ENCODE results near the gene STX8.
A peak's percentile ranks its signal among the peaks of the same experiment; 100 is the strongest.
"Not testable (repeated sequence)": the region's sequence is repeated elsewhere in the genome, so short reads cannot be mapped to it uniquely, and the experiment has no call there.

STX8 gene

DNA sequence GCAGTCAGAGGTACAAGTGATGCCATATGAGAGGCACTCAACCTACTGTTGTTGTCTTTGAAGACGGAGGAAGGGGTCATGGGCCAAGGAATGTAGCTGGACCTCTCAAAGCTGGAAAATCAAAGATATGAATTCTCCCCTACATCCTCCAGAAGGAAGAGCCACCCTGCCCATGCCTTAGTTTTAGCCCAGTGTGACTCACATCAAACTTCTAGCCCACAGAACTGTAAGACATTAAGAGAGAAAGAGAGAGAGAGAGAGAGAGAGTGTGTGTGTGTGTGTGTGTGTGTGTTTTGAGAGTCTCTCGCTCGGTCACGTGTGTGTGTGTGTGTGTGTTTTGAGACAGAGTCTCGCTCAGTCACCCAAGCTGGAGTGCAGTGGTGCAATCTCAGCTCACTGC, 87.1 kb downstream of the STX8 start:
- no peak for DNase-seq

DNA sequence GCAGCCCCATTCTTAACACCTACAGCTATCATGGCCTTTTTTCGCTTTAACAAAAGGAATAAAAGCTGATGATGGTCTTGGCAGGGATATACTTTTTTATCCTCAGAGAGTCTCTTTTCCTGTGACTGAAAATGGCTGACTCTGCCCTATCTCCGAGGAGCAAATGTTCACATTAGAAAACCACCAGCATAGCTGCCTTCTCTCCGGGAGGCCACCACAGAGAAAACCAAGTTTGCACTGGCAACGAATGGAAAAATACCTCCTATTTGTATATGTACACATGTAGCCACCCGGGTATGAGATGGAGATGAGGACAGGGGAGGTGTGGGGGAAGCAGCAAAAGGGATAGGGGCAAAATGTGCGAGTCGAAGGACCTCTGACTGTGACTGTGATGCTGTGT, 88.2 kb downstream of the STX8 start:
- no peak for DNase-seq

DNA sequence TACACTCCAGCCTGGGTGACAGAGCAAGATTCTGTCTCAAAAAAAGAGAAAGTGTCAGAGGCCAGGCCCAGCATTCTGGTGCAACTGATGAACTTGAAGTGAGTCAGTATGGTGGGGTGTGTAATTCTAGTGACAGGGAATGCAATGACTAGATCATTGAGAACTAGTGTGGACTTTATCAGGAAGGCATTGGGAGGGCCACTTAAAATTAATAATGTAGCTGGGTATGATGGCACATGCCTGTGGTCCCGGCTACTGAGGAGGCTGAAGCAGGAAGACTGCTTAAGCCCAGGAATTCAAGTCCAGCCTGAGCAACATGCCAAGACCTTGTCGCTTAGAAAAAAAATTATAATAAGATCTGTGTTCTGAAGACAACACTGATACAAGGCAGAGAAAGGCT, 90.8 kb downstream of the STX8 start:
- no peak for DNase-seq

DNA sequence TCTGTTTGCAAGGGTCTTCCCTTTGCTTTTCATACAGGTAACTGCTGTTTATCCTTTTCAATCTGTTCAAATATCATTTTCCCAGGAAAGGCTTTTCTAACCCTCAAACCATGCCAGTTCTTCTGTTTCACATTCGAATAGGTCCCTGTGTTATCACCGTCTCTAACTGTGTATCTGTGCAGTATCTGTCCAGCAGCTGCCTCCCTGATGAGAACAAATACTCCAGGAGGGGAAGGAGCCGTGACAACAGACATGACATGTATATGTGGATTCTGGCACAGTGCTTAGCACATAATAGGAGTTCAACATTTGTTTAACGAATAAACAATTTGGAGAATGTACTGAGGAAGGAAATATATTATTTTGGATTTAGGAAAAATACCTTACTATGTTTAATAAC, 95.7 kb downstream of the STX8 start:
- no peak for DNase-seq

DNA sequence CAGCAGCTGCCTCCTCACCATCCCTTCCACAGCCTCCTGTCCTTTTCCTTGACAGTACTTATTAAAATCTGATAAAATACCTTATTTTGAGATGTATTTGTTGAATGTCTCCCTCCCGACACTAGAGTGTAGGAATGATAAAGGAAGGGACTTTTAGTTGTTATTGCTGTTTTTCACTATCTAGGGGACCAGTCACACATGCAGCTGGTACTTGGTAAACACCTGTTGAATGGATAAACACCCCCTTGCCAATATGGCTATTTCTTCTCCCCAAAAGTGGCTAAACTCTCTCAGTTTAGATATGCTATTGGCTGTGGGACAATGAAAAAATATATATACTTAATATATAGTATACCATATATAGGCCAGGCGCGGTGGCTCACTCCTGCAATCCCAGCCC, 96.7 kb downstream of the STX8 start:
- DNase-seq = no peak

DNA sequence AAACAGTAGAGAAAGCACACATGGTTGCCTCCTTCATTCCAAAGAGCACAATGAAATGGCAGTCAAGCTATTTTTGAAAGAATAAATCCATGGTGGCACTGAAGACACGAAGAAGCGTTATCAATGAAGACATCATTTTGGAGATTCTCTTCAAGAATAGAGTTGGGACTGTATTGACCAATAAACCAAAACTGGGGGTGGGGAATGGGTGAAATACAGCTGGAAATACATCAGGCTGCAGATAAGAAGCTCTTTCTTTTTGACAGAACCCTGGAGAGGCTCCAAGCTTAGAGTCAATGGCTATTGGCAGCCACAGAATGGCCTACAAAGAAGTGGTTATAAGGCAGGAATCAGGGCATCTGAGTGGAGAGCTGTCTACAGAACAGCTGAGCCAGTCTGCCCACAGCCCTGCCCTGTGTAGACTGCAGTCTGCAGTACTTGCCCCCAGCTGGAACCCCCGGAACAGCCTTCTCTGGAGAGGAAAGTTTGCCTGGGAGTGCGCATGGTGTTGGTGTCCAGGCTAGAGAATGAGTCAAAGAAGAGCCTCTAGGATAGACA, 100.4 kb downstream of the STX8 start:
- DNase-seq = no peak

DNA sequence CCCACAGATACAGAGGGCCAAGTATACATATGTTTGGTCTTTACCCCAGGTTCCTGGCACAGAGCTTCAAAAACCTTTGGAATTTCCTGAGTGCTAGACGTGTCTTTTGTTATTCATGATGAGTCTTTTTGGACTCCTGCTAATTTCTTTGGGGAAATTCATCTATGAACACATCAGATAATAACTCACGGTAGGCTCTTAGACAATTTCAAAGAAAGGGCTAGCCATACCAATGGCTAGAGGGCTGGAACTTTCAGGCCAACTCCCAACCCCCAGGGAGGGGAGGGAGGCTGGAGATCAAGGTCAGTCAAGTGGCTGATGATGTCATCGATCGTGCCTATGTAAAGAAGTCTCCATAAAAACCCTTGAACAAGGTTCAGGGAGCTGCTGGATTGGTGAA, 101.9 kb downstream of the STX8 start:
- DNase-seq = no peak

DNA sequence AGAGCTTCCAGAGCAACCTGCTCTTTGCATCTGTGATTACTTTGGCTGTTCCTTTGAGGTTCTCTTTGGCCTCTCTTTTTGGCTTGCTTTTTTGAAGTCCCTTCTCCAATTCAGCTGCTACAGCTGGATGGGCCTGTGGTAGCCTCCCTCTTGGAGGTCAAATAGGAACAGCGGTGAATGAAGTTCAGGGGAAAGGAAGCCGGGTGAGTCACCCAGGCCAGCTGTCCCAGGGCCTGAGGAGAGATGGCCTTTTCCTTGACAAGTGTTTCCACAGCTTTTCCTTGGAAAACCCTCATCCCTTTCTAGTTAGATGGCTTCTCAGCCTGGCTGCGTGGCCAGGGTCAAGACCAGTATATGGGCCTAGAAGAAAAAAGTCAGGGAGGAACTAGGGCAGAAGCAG, 103.1 kb downstream of the STX8 start:
- no peak for DNase-seq

DNA sequence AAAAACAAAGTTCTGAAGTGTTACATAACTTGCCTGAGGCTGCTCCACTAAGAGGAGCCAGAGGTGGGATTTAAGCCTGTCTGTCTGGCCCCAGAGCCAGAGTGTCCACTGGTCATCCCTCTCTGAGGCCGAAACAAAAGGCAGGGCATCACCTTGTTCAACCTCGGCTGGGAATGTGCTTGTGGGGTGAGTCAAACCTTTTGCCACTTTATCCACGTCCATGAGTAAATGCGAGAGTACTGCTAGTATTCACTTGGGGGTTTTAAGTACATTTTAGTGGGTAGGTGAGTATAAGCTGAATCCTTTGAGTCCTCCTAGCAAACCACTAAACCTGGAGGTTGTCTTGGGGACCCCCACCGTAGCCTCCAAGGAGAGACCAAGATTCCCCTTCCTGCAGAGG, 103.5 kb downstream of the STX8 start:
- no peak for DNase-seq

DNA sequence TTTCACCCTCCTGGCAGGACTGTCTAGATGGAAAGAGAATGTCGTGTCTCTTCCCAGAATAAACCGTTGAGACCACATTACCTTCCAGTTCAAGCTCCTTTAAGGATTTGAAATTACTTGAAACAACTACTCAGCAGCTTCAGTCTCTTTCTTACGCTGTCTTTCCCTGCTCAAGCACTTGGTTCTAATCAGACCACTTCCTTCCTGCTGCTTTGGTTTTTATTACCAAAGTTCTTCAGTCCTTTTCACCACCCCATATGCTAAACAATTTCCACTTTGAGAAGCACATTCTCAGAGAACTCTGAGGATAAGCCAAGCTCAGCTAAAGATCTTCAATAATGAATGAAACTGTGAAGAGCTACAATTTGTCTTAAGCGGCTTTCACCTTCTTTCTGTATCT, 105.4 kb downstream of the STX8 start:
- peak in 1 of 2 donors; percentile 50 for DNase-seq

DNA sequence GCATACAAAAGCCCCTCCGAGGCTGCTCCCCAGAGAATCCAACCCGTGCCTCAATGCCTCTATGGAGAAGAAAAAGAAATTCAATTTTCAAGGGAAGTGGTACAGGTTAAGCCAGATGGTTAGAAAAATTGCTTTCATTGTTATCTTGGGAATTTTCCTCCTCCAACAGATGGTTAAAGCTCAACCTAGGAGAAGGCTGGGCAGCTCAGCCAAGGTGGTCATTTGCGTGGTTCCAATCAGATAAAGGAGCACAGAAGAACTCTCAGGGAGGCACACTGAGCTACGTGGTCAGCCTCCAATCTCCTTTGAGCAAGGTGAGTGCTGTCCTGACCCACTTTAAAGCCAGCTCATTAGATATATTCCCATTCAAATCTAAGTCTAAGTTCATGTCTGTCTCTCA, 106.7 kb downstream of the STX8 start:
- no peak for DNase-seq

DNA sequence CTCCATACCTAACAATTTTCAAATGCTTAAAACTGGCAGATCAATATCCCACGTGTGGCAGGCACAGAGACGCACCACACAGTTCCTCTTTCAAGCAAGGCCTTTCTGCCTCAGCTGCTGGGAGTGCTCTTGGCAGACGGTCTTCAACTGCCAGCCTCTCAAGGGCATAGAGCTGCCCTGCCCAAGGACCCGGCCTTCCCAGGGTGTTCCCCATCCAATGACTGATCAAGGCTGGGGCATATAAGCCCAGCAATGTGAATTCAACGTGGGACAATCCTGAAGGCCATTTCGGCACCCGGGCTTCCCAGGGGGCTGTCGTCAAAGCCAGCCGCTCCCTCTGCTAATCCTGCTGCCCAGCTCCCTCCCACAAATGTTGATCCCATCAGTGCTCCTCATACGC, 107.1 kb downstream of the STX8 start:
- no peak for DNase-seq

DNA sequence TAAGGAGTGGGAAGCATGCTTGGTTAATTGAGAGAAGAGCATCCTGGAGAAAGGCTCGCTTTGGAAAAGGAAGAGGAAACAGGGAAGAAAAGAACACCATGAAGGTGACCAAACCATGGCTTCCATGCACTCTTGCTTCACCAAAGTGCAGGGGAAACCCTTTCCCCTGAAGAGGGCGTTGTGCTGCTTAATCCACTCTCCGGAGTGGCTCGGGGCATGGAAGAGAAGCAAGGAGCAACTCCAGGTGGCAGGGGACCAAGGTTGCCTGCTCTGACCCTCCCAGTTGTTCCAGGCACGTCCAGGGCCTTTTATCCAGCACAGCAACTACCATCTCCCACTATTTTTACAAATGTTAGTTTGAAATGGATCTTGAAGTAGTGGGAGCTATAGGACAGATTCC, 108.1 kb downstream of the STX8 start:
- no peak for DNase-seq

DNA sequence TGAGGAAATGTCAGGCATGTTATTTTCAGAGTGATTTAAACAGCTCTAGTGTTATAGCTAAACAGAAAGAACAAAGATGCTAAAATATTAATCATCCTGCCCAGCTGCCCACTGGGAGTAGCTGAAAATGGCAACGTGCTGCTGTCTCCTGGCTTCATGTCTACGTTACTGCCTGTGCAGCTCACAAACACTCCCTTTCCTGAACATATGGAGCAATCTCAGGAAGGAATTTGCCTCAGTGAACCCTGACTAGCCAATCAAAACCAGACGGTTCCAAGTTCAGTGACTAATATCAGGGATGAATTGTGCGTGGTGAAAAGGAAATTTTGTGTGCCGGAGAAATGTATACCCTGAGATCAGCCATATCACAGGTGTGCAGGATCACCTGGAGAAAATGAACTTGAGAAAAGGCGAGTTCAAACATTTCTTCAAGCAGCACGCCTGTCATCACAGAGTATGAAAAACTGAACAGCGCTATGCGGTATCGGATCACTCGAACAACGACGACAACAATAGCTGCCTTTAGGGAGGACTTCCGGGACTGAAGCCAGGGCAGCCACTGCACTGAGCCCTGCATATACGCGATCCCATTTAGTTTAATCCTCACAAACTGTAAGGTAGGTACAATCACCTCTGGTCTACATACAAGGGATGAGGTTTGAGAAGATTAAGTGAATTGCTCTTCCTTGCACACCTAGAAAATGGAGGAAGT, 110.3 kb downstream of the STX8 start:
- no peak for DNase-seq

DNA sequence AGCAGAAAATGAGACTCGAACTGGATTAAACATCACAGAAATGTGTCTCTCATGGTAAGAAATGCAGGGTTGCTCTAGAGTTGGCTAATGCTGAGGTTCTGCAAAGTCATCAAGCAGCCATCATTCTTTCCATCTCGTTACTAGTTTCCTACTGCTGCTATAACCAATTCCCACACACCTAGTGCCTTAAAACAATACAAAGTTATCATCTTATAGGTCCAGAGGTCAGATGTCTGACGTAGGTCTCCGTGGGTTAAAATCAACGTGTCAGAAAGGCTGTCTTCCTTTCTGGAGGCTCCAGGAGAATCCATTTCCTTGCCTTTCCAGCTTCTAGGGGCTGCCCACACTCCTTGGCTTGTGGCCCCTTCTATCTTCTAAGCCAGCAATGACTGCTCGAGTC, 118.6 kb downstream of the STX8 start:
- no peak for DNase-seq

DNA sequence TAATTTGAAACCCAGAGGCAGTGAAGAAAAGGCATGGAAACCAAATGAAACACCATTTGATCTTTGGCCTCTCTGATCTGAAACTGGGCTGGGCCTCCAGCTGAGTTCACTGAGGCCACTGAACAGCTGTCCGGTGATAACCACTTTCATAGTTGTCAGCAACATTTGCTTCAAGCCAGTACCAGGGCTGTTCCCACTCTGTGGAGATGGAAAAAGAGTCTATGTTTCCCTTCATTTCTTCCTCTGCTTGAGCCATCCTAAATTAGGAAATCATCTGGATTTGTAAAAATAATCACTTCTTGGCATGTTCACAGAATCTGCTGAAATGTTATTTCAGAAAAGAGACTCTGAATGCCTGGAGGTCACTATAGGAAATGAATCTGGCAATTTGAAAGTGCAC, 119.3 kb downstream of the STX8 start:
- no peak for DNase-seq

DNA sequence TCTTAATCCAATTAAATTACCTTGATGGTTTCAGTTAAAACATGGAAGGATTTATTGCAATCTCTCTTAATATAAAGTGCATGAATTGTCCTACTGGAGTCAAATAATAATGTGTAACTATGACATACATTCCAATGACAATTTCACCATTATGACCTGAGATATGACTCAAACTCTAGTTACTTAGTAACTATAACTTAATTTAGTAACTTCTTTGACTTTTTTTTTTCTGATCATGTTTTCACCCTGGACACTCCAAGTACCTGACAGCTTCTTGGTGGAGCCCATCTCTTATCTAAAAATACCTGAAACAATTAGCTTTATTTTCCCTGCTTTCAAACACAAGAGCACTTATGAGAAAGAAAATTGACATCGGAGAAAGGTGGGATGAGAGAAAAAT, 123.7 kb downstream of the STX8 start:
- DNase-seq = no peak

DNA sequence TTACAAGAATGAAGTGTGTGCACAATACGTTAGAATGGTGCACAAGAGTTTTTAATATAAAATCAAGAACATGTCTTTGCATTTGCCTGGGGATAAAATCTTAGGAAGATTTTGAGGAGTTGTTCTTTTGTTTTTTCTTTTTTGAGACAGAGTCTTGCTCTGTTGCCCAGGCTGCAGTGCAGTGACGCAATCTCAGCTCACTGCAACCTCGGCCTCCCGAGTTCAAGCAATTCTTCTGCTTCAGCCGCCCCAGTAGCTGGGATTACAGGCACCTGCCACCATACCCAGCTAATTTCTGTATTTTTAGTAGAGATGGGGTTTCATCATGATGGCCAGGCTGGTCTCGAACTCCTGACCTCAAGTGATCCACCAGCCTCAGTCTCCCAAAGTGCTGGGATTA, 128.3 kb downstream of the STX8 start:
- not testable (repeated sequence) for DNase-seq

DNA sequence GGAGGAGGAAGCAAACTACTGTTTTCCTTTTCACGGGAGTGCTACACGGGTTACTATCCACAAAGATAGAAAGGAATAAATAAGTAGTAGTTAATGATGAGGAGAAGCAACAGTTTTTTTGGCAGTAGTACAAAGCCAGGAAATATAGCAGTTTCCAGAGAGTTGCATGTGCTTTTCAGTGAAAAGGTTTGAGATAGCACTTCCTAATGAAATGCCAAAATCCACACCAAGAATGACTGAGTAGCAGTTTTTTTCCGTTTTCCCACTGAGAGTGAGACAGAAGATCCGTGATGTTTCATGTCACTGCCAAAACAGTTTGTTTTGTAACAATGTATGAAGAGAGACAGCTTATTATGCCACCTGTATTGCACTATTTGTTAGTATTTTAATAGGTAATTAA, 129.1 kb downstream of the STX8 start:
- DNase-seq = no peak

DNA sequence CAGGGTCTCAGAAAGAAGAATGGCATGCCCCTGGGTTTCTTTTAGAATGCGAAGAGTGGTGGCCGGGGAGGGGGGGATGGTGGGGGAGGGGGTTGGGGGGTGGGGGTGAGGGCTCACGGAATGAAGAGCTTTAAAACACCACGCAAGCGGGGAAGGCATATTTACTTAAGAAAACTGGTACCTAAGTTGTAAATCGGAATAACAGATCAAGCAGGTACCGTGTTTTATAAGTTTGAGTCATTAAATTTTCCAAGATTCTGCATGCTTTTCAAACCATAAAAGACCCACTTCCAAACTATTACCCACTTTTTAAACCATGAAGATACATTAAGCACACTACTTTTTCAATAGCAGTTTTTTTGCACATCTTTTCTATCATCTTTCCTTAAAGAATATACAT, 130.2 kb downstream of the STX8 start:
- no peak for DNase-seq

DNA sequence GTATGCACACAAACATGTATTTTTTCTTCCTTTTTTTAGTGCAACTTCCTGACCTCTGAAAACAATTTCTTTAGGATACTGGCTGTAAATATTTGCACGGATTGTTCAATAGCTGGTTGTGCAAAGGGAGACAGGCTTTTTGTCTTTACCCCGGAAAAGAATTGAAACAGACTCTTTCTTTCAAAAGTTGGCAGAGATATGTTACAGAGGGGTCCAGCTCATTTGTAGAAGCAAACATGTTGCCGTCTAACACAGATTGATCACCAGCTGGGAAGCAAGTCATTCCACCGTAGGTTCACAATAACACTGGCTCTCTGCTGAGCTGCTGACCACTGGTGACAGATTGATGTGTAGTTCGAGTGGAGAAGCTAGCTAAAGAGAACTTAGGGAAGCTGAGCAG, 130.9 kb downstream of the STX8 start:
- no peak for DNase-seq

DNA sequence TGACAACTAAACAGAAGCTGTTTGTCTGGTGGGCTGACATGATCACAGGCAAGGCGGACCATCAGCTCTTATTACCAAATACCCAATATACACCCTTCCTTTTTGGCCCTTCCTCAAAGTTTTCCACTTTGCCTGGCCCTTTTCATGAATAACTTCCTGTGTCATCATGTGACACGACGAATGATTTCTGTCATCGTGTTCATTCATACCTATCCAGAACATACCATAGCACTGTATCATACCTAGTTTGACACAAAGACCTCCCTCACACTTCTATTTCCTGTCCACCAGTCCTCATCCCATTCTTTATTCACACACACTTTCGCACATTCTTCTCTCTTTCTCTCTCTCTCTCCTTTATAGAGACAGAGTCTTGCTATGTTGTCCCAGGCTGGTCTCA, 131.8 kb downstream of the STX8 start:
- DNase-seq = no peak

DNA sequence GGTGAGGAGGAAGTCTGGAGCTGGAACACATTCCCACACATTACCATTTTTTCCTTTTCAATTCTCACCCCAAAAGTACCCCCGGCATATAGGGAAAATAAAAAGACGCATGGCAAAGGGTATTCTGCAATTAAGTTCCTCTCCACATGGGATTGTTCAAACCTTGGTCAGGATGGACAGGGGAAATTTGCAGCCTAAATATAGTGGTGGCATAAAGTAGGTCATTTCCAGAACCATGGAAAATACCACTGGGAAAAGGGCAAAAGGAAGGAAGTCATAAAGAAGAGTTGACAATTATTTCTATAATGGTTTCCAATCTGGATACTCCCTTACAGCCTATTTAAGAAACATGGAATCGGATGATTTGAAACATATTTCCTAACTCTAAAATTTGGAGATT, 135.8 kb downstream of the STX8 start:
- no peak for DNase-seq

DNA sequence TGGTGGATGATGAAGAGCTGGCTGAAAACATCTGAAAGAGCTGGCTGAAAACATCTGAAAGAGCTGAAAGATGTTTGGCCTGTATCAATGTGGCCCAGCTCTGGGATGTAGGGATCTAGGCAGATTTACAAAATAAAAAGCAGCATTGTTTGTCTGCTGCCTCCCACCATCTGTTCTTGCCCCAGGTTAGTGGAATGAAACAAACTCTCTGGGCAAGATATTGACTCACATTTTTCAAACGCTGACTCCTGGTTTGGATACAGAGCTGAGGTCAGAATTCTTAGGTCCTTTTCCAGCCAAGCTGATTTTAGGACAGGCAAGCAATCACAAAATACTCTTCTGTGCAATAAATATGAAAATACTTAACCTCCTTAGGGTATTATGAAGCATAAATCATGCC, 139.0 kb downstream of the STX8 start:
- no peak for DNase-seq

DNA sequence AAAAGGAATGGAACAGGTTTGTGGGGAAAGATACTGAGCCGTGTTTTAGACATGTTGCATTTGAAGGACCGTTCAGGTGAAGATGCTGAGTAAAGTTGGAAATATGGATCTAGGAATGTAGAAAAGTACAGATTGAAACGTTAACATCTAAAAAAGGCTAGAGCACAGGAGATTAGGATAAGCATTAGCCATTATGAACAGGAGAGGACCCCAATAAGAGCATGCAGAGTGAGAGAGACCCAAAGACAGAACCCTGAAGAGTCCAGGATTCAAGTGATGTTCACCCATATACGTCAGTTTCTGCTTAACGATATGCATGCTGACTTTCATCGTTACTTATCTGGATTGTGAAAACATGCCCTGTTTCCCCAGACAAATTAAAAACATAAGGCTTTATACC, 140.5 kb downstream of the STX8 start:
- DNase-seq = no peak

Data from bone marrow (tissue), 2 donors.